Activated naive CD8-positive, alpha-beta T cell treated with anti-CD3 and anti-CD28 coated beads, Interleukin-2, amount 50 U/mL, for 24 hours (primary cell): ENCODE results near the gene MSN.

ENCODE experiments used
- ATAC-seq: fragments of 150-1000 bp; cut with Tn5 transposase; one replicate; pipeline ENCODE4 v1.10.0; 2021
- DNase-seq: peaks from one replicate; pipeline ENCODE4 v3.0.0; 2021
- H3K27ac Mint-ChIP-seq: one replicate; pipeline ENCODE4 v1.8.0; 2021; ENCODE audit warnings: mild to moderate bottlenecking, mixed read lengths
- H3K27me3 Mint-ChIP-seq: one replicate; pipeline ENCODE4 v1.8.0; 2021; ENCODE audit warnings: mixed read lengths
- H3K36me3 Mint-ChIP-seq: one replicate; pipeline ENCODE4 v1.8.0; 2021; ENCODE audit warnings: low read depth, mixed read lengths
- H3K4me1 Mint-ChIP-seq: one replicate; pipeline ENCODE4 v1.8.0; 2021; ENCODE audit warnings: mixed read lengths
- H3K4me3 Mint-ChIP-seq: one replicate; pipeline ENCODE4 v1.8.0; 2021; ENCODE audit warnings: mild to moderate bottlenecking, moderate library complexity, mixed read lengths
- H3K9me3 Mint-ChIP-seq: one replicate; pipeline ENCODE4 v1.8.0; 2021; ENCODE audit warnings: mixed read lengths

Gene MSN

GRCh38 chrX:65688403-65688871, 21.0 kb downstream of the MSN start:
- Mint-ChIP-seq H3K4me1 (peaks cover 96% of the 10 kb centered on the region), H3K4me3 (peak overlapping the region; percentile 59), H3K27me3 (no peaks in the 10 kb centered on the region), H3K27ac (peak overlapping the region; percentile 99), H3K36me3 (peaks cover 49% of the 10 kb centered on the region), H3K9me3 (no peaks in the 10 kb centered on the region)
- ATAC-seq (peak; percentile 66), DNase-seq (no peak)

GRCh38 chrX:65689377-65689776, 21.9 kb downstream of the MSN start:
- H3K4me1 Mint-ChIP-seq: peaks cover 96% of the 10 kb centered on the region
- ATAC-seq (no peak), DNase-seq (no peak)
- peaks cover 50% of the 10 kb centered on the region for H3K36me3 Mint-ChIP-seq
- peak overlapping the region; percentile 59 for H3K4me3 Mint-ChIP-seq
- no peaks in the 10 kb centered on the region for H3K9me3 Mint-ChIP-seq
- no peaks in the 10 kb centered on the region for H3K27me3 Mint-ChIP-seq
- H3K27ac Mint-ChIP-seq: peak overlapping the region; percentile 99

GRCh38 chrX:65690057-65690855, 22.8 kb downstream of the MSN start:
- peak overlapping the region; percentile 21 for H3K4me3 Mint-ChIP-seq
- ATAC-seq: no peak

GRCh38 chrX:65695849-65696449, 28.5 kb downstream of the MSN start:
- Mint-ChIP-seq H3K36me3 (peaks cover 43% of the 10 kb centered on the region), H3K4me3 (peak overlapping the region; percentile 64), H3K4me1 (peaks cover 96% of the 10 kb centered on the region), H3K9me3 (no peaks in the 10 kb centered on the region), H3K27me3 (no peaks in the 10 kb centered on the region), H3K27ac (peak overlapping the region; percentile 95)
- DNase-seq (no peak), ATAC-seq (no peak)

More at GRCh38 chrX:65690057-65690855, 22.8 kb downstream of the MSN start:
- peaks cover 50% of the 10 kb centered on the region for H3K36me3 Mint-ChIP-seq
- no peaks in the 10 kb centered on the region for H3K27me3 Mint-ChIP-seq
- no peak for DNase-seq
- peaks cover 96% of the 10 kb centered on the region for H3K4me1 Mint-ChIP-seq
- no peaks in the 10 kb centered on the region for H3K9me3 Mint-ChIP-seq
- H3K27ac Mint-ChIP-seq: peak overlapping the region; percentile 99

- Mint-ChIP-seq H3K36me3 (peaks cover 48% of the 10 kb centered on the region), H3K4me3 (peak overlapping the region; percentile 64), H3K27me3 (no peaks in the 10 kb centered on the region), H3K27ac (peak overlapping the region; percentile 95), H3K9me3 (no peaks in the 10 kb centered on the region), H3K4me1 (peaks cover 96% of the 10 kb centered on the region)
- DNase-seq: no peak
- ATAC-seq: no peak
Observed at GRCh38 chrX:65696613-65697012, 29.2 kb downstream of the MSN start.

GRCh38 chrX:65697211-65697641, 29.8 kb downstream of the MSN start:
- peak overlapping the region; percentile 64 for H3K4me3 Mint-ChIP-seq
- peaks cover 48% of the 10 kb centered on the region for H3K36me3 Mint-ChIP-seq
- DNase-seq (no peak), ATAC-seq (no peak)
- no peaks in the 10 kb centered on the region for H3K27me3 Mint-ChIP-seq
- H3K4me1 Mint-ChIP-seq: peaks cover 93% of the 10 kb centered on the region
- H3K27ac Mint-ChIP-seq: peak overlapping the region; percentile 95
- no peaks in the 10 kb centered on the region for H3K9me3 Mint-ChIP-seq

GRCh38 chrX:65697915-65698796, 30.7 kb downstream of the MSN start:
- Mint-ChIP-seq H3K36me3 (peaks cover 46% of the 10 kb centered on the region), H3K4me1 (peaks cover 96% of the 10 kb centered on the region), H3K9me3 (no peaks in the 10 kb centered on the region), H3K27me3 (no peaks in the 10 kb centered on the region), H3K27ac (peak overlapping the region; percentile 95), H3K4me3 (peak overlapping the region; percentile 63)
- peak; percentile 71 for DNase-seq
- ATAC-seq: peak; percentile 88

GRCh38 chrX:65702956-65703355, 35.5 kb downstream of the MSN start:
- Mint-ChIP-seq H3K27ac (peak overlapping the region; percentile 90), H3K36me3 (peaks cover 48% of the 10 kb centered on the region), H3K4me3 (peak overlapping the region; percentile 59), H3K4me1 (peaks cover 94% of the 10 kb centered on the region), H3K9me3 (no peaks in the 10 kb centered on the region), H3K27me3 (no peaks in the 10 kb centered on the region)
- ATAC-seq (no peak), DNase-seq (no peak)

GRCh38 chrX:65705439-65705838, 38.0 kb downstream of the MSN start:
- Mint-ChIP-seq H3K4me3 (peak overlapping the region; percentile 56), H3K36me3 (peaks cover 48% of the 10 kb centered on the region), H3K4me1 (peaks cover 82% of the 10 kb centered on the region), H3K27me3 (no peaks in the 10 kb centered on the region), H3K9me3 (peaks cover 4% of the 10 kb centered on the region), H3K27ac (peak overlapping the region; percentile 93)
- ATAC-seq (no peak), DNase-seq (no peak)

- H3K27me3 Mint-ChIP-seq: no peaks in the 10 kb centered on the region
- peaks cover 74% of the 10 kb centered on the region for H3K4me1 Mint-ChIP-seq
- DNase-seq: peak; percentile 59
- H3K27ac Mint-ChIP-seq: peak overlapping the region; percentile 93
- peaks cover 44% of the 10 kb centered on the region for H3K36me3 Mint-ChIP-seq
- peak; percentile 90 for ATAC-seq
- peaks cover 4% of the 10 kb centered on the region for H3K9me3 Mint-ChIP-seq
- H3K4me3 Mint-ChIP-seq: peak overlapping the region; percentile 56
Observed at GRCh38 chrX:65706041-65706828, 38.8 kb downstream of the MSN start.

GRCh38 chrX:65707151-65707550, 39.7 kb downstream of the MSN start:
- no peak for ATAC-seq
- no peak for DNase-seq
- Mint-ChIP-seq H3K4me3 (peak overlapping the region; percentile 53), H3K4me1 (peaks cover 74% of the 10 kb centered on the region), H3K27ac (peak overlapping the region; percentile 93), H3K36me3 (peaks cover 43% of the 10 kb centered on the region), H3K27me3 (no peaks in the 10 kb centered on the region), H3K9me3 (peaks cover 4% of the 10 kb centered on the region)

- H3K9me3 Mint-ChIP-seq: peaks cover 4% of the 10 kb centered on the region
- H3K36me3 Mint-ChIP-seq: peaks cover 42% of the 10 kb centered on the region
- H3K27ac Mint-ChIP-seq: peak overlapping the region; percentile 49
- H3K4me1 Mint-ChIP-seq: peaks cover 69% of the 10 kb centered on the region
- ATAC-seq: no peak
- H3K27me3 Mint-ChIP-seq: no peaks in the 10 kb centered on the region
- no peak for DNase-seq
- no peak overlapping the region for H3K4me3 Mint-ChIP-seq
Observed at GRCh38 chrX:65712005-65712806, 44.8 kb downstream of the MSN start.

- Mint-ChIP-seq H3K4me1 (peaks cover 92% of the 10 kb centered on the region), H3K27me3 (no peaks in the 10 kb centered on the region), H3K36me3 (peaks cover 57% of the 10 kb centered on the region), H3K9me3 (no peaks in the 10 kb centered on the region), H3K4me3 (no peak overlapping the region), H3K27ac (peak overlapping the region; percentile 27)
- ATAC-seq: no peak
- no peak for DNase-seq
Observed at GRCh38 chrX:65718538-65718937, 51.1 kb downstream of the MSN start.
